Lower lobe of right lung (tissue), 2 donors: Measurements from ENCODE around the gene MNX1. TPM values are rescaled to one million over a fixed set of nuclear protein-coding genes. Genes with fewer than 3 reads are reported as not detected.

Experiments used
- ATAC-seq, 2 donors: fragments of 200-7000 bp; cut with Tn5 transposase; one replicate each; pipeline ENCODE4 v1.9.1; 2020 to 2022; ENCODE audit warnings: mild to moderate bottlenecking in 2 of 2, moderate library complexity in 2 of 2
- DNase-seq: peaks from one replicate; pipeline ENCODE4 v3.0.0-alpha.2; 2020
- H3K27ac ChIP-seq: fragments of 200-600 bp; one replicate; pipeline ENCODE4 v1.8.0; 2022
- H3K27me3 ChIP-seq: fragments of 200-600 bp; one replicate; pipeline ENCODE4 v1.8.0; 2022; ENCODE audit warnings: low read depth
- H3K36me3 ChIP-seq: fragments of 200-600 bp; one replicate; pipeline ENCODE4 v1.8.0; 2022; ENCODE audit warnings: mild to moderate bottlenecking
- H3K4me1 ChIP-seq: fragments of 200-600 bp; one replicate; pipeline ENCODE4 v1.8.0; 2022
- H3K4me3 ChIP-seq: fragments of 200-600 bp; one replicate; pipeline ENCODE4 v1.8.0; 2022; ENCODE audit warnings: mild to moderate bottlenecking
- H3K9me3 ChIP-seq: fragments of 200-600 bp; one replicate; pipeline ENCODE4 v1.8.0; 2022
- intact Hi-C: fragments of 100-400 bp; cut with DNase I; formaldehyde crosslinking; loops from one replicate; pipeline ENCODE4 v1.11.0; 2022
- total RNA-seq: library from RNA; stranded (reverse); fragmentation: NEBNext Ultra II Directional; extraction: Animal tissue kit (Norgen Biotek cat#: 25700); gene quantifications from one replicate; pipeline ENCODE4 v1.2.1, GENCODE V29; 2021
- TF ChIP-seq, protein P1 (sequence below): fragments of 200-600 bp; IDR thresholded peaks from one replicate; pipeline ENCODE4 v1.8.0; 2022; ENCODE audit warnings: antibody characterized with exemption, mild to moderate bottlenecking
- donor health status: DM: no; HTN: yes; CAD: no; lungs with severe emphysema.

MNX1 gene
- total RNA-seq, 1 donor from 2014 or later: 0.74 TPM

DNA sequence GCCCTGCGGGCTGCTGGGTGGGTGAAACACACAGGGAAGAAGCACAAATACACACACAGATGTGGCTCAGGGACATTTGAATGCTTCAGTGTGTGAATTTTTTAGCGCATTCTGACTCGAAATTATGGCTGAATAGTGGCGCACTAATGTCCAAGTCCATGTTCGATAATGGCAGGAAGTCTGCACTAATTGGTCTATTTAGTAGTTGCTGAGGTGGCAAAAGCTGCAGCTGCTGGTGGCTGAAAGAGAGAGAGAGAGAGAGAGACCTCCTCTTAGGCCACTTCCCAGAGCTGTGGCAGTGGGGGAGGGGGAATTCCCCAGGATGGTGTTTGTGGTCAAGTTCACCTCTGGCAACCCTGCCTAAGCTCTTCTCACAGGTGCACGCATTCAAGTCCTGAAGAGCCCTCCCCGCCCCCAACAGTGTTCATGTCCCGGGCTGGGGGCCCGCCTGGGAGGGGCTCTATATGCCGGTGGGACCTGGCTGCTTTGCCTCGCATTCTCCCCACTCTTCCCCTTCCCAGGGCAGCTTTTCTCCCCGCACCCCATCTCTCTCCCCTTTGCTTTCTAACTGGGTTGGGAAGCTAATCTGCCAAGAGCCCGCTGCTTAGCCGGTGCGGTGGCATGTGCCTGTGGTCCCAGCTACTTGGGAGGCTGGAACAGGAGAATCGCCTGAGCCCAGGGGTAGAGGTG lies 6.0 kb upstream of the MNX1 start:
- no peak for ATAC-seq
- intact Hi-C loops: no loop called here

DNA sequence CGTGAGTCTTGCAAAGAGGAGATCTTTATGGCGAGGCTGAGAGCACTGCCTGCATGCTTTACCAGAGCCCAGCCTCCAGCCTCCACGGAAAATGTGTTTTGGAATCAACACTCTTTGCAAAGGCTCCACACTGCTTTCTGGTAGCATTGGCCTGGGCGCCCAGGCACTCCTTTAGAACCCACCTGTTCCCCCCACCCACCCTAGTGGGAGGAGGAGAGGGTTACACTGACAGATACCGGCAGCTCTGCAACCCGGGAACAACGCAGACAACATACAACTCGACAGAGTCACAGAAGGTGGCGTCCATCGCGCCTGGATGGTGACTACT lies 5.5 kb upstream of the MNX1 start:
- DNase-seq: no peak
- TF ChIP-seq, protein P1, sequence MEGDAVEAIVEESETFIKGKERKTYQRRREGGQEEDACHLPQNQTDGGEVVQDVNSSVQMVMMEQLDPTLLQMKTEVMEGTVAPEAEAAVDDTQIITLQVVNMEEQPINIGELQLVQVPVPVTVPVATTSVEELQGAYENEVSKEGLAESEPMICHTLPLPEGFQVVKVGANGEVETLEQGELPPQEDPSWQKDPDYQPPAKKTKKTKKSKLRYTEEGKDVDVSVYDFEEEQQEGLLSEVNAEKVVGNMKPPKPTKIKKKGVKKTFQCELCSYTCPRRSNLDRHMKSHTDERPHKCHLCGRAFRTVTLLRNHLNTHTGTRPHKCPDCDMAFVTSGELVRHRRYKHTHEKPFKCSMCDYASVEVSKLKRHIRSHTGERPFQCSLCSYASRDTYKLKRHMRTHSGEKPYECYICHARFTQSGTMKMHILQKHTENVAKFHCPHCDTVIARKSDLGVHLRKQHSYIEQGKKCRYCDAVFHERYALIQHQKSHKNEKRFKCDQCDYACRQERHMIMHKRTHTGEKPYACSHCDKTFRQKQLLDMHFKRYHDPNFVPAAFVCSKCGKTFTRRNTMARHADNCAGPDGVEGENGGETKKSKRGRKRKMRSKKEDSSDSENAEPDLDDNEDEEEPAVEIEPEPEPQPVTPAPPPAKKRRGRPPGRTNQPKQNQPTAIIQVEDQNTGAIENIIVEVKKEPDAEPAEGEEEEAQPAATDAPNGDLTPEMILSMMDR: no peak
- no peak overlapping the region for H3K4me3 ChIP-seq
- H3K36me3 ChIP-seq: no peaks in the 10 kb centered on the region
- no peak overlapping the region for H3K27ac ChIP-seq
- peaks cover 18% of the 10 kb centered on the region for H3K4me1 ChIP-seq
- H3K27me3 ChIP-seq: peaks cover 98% of the 10 kb centered on the region
- H3K9me3 ChIP-seq: no peaks in the 10 kb centered on the region
- intact Hi-C loops: no loop called here
- no peak for ATAC-seq

More for the DNA sequence above, 6.0 kb upstream of the MNX1 start:
- no peak overlapping the region for H3K4me3 ChIP-seq
- no peaks in the 10 kb centered on the region for H3K36me3 ChIP-seq
- H3K4me1 ChIP-seq: peaks cover 18% of the 10 kb centered on the region
- no peak for DNase-seq
- TF ChIP-seq, protein P1: no peak
- H3K27me3 ChIP-seq: peaks cover 98% of the 10 kb centered on the region
- no peaks in the 10 kb centered on the region for H3K9me3 ChIP-seq
- H3K27ac ChIP-seq: no peak overlapping the region

DNA sequence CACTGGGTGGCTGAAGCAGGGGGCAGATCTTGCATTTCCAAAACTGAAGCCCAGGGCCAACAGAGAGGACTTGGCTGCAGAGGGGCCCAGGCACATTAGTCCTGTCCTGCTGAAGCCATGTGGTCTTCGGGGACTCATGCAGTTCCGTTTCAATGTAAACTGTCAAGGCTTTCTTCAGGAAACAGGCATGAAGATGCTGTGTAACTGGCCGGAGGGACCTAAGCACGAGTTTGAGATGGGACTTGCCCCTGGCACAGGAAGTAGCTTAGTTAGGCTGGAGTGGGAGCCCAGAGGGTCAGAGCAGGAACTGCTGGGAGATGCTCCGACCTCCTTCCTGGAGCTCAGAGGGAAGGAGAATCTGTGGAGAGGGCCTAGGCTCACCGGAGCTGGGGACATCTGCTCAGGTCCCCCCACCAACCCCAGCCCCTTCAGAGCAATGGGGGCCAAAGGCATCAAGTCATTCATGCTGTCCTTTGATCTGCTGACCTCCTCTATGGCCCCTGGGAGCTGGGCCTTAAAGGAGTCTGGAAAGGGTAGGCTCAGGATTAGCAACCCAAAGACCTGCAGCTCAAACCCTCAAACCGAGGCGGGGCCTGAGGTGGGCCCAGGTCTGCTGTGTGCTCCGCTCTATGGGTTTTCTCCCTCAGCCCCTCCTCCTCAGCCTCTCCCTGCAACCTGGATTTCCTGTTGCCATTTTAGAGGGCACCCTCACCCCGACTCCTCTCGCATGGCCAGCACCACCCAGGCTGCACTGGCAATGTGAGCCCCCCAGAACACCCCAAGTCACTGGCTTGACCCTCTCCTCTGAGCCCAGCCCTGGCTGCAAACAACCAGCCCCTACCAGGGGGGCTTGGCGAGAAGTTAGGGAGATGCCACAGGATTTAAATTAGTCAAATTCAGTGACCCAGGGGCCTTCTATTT lies 4.4 kb upstream of the MNX1 start:
- H3K4me3 ChIP-seq: no peak overlapping the region
- TF ChIP-seq, protein P1: no peak
- H3K27ac ChIP-seq: no peak overlapping the region
- no peaks in the 10 kb centered on the region for H3K9me3 ChIP-seq
- no peak for DNase-seq
- intact Hi-C loops: no loop called here
- no peak for ATAC-seq
- peaks cover 14% of the 10 kb centered on the region for H3K4me1 ChIP-seq
- no peaks in the 10 kb centered on the region for H3K36me3 ChIP-seq
- H3K27me3 ChIP-seq: peaks cover 95% of the 10 kb centered on the region

DNA sequence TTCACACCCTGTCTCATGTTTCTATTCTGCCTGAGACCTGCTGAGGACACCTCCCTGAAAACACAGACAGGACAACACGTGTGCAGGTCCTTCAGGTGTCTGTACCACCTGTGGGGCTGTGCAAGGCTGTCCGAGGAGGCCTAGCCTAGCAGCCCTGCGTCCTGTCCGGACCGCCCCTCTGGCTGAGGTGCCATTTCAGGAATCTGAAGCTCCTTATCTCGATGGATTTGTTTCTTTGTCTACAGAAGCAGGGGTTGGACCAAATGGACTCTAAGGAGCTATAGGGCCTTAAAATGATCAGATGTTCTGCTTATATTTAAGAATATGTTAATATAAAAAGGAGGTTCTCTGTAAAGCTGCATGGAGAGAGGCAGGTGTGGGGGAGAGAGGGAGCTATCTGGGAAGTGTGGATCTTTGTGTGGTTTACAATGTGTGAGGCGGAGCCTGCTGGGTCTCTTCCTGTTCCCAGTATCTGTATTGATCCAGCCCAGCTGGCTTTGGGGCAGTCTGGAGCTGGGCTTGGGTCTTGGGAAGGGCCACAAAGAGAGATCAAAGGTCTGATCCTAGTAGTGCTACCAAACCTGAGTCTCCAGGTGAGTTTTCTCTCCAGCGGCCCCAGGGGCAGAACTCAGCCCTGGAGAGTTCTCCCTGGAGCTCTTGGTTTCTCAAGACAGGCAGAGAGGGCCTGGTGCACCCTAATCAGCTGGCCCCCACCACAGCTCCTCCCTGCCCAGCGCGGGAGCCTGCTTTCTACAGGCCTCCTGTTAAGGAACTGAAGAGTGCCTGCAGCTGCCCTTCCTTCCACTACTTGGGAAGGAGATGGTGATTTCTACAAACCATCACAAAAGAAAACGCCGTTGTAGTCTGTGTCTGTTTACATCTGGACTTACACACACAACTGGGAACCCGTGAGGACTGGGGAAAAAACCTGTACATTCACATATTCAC lies 3.4 kb upstream of the MNX1 start:
- DNase-seq (no peak), ATAC-seq (no peak)
- Histone ChIP-seq H3K27ac (no peak overlapping the region), H3K4me1 (peaks cover 14% of the 10 kb centered on the region), H3K27me3 (peaks cover 93% of the 10 kb centered on the region), H3K36me3 (no peaks in the 10 kb centered on the region), H3K9me3 (no peaks in the 10 kb centered on the region), H3K4me3 (no peak overlapping the region)
- intact Hi-C loops: no loop called here
- TF ChIP-seq, protein P1: no peak

DNA sequence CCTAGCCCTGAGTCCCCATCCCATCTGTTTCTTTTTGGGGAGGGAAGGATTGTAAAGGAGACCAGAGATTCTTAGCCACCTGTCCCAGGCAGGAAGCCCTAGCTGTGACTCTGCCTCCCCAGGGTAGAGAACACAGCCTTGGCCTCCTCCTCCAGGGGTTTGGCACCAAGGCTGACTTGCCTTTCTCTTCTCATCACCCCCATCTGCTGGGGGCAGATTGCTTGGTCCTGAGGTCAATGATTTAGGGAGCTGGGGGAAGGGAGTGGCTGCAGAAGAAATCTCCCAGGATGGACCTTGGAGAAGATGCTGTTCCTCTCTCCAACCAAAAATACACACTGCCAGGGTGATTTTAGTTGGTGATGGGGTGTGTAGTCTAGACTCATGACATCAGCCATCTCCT lies 2.6 kb upstream of the MNX1 start:
- H3K9me3 ChIP-seq: no peaks in the 10 kb centered on the region
- TF ChIP-seq, protein P1: no peak
- intact Hi-C loops: no loop called here
- no peaks in the 10 kb centered on the region for H3K36me3 ChIP-seq
- no peak for ATAC-seq
- peaks cover 14% of the 10 kb centered on the region for H3K4me1 ChIP-seq
- H3K27ac ChIP-seq: no peak overlapping the region
- H3K4me3 ChIP-seq: no peak overlapping the region
- DNase-seq: no peak
- peaks cover 93% of the 10 kb centered on the region for H3K27me3 ChIP-seq
